ENCODE measurements around the gene ADCY9.

DNA sequence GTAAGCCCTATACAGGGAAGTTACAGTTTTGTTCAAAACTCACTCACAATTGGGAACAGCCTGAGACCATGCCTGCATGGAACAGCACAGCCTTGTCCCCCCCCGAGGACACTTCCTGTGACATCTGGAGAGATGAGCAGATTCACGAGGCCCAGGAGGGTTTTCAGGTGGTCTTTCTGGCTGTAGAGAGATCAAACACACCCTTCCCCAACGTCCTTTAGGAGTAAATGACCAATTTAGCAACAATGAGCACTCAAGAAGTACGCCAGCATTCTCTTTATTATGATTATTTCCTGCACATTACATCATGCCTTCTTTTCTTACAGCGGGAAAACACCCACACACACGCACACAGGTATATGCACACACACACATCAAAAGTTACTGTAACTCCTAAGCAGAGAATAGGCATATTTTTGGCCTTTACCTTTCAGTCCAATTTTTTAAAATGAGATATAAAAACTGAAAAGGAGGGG, 39.0 kb downstream of the ADCY9 start:
- TF ChIP-seq CTCF (IDR thresholded peaks at IDR 0.05; ENCODE audit: insufficient read depth, low read depth, low read length) (no peak), EZH2 (IDR thresholded peaks at IDR 0.05; ENCODE audit: insufficient read depth, low read length) (no peak)

Data from astrocyte (in vitro differentiated cells and primary cell).